Natural killer cell (primary cell): Measurements from ENCODE around the gene FAM107A. TPM values are rescaled to one million over a fixed set of nuclear protein-coding genes. Genes with fewer than 3 reads are reported as not detected.

Experiments used
- ATAC-seq, 3 donors: fragments of 150-1000 bp in 2 of 3; fragments of 200-7000 bp in 1 of 3; cut with Tn5 transposase; 1 replicate in 1 of 3; 2 replicates in 2 of 3; pipeline ENCODE4 v1.10.0; 2021; ENCODE audit warnings: mild to moderate bottlenecking in 2 of 3, moderate library complexity in 2 of 3
- DNase-seq, 2 donors: peaks; one replicate each; pipeline versions ENCODE4 v3.0.0 to v3.0.0-alpha.2; 2013 to 2021; ENCODE audit warnings: mixed read lengths in 1 of 2
- H3K27ac ChIP-seq: one replicate; pipeline ENCODE4 v1.5.1; 2013; ENCODE audit warnings: mild to moderate bottlenecking, low read length
- H3K27me3 ChIP-seq: one replicate; pipeline ENCODE4 v1.6.1; 2013; ENCODE audit warnings: low read length; ENCODE audit not compliant: control insufficient read depth, insufficient read depth
- H3K36me3 ChIP-seq: one replicate; pipeline ENCODE4 v1.6.1; 2013; ENCODE audit warnings: low read length; ENCODE audit not compliant: control insufficient read depth, insufficient read depth
- H3K4me1 ChIP-seq: one replicate; pipeline ENCODE4 v1.6.1; 2013; ENCODE audit warnings: low read length; ENCODE audit not compliant: control insufficient read depth, insufficient read depth
- H3K4me3 ChIP-seq: one replicate; pipeline ENCODE4 v1.5.1; 2013; ENCODE audit warnings: low read length
- H3K9me3 ChIP-seq: one replicate; pipeline ENCODE4 v1.6.1; 2013; ENCODE audit warnings: low read length; ENCODE audit not compliant: control insufficient read depth, insufficient read depth
- H3K27ac Mint-ChIP-seq, 2 donors: one replicate each; pipeline ENCODE4 v1.8.0; 2022; ENCODE audit warnings: mild to moderate bottlenecking in 2 of 2, mixed read lengths in 2 of 2, moderate library complexity in 1 of 2
- H3K27me3 Mint-ChIP-seq, 2 donors: one replicate each; pipeline ENCODE4 v1.8.0; 2022; ENCODE audit warnings: low read depth in 2 of 2, mixed read lengths in 2 of 2
- H3K36me3 Mint-ChIP-seq: one replicate; pipeline ENCODE4 v1.8.0; 2022; ENCODE audit warnings: mixed read lengths
- H3K4me1 Mint-ChIP-seq, 2 donors: one replicate each; pipeline ENCODE4 v1.8.0; 2022; ENCODE audit warnings: mixed read lengths in 2 of 2
- H3K4me3 Mint-ChIP-seq: one replicate; pipeline ENCODE4 v1.8.0; 2022; ENCODE audit warnings: mild to moderate bottlenecking, moderate library complexity, mixed read lengths
- H3K9me3 Mint-ChIP-seq, 2 donors: one replicate each; pipeline ENCODE4 v1.8.0; 2022; ENCODE audit warnings: mixed read lengths in 2 of 2
- CTCF ChIP-seq: fragments of 200-600 bp; IDR thresholded peaks from one replicate; pipeline ENCODE4 v1.8.0; 2022; ENCODE audit warnings: antibody characterized with exemption
- WGBS: methylation state at CpG from one replicate; pipeline ENCODE4 v1.1.7; 2013; ENCODE audit warnings: missing lambda C conversion rate; ENCODE audit not compliant: insufficient coverage; 5-methylcytosine and 5-hydroxymethylcytosine counted together
- intact Hi-C: fragments of 100-400 bp; cut with micrococcal nuclease; formaldehyde crosslinking; loops from one replicate; pipeline ENCODE4 v1.14.2; 2022
- total RNA-seq, 4 donors: library from RNA; stranded (reverse); fragments of 120-200 nt in 1 of 4; gene quantifications; one replicate each; pipeline versions ENCODE4 v1.2.3 to v1.2.4, GENCODE V29; 2013 to 2022

The FAM107A gene
- total RNA-seq, 3 donors from 2014 or later (not counting 1 experiment from before 2014, with no cell fraction given): not detected

GRCh38 chr3:58608648-58609047 lies 31.5 kb upstream of the FAM107A start:
- Histone ChIP-seq H3K36me3 (no peaks in the 10 kb centered on the region), H3K4me1 (no peaks in the 10 kb centered on the region), H3K27ac (no peak overlapping the region), H3K9me3 (no peaks in the 10 kb centered on the region), H3K4me3 (no peak overlapping the region), H3K27me3 (no peaks in the 10 kb centered on the region)
- no peaks in the 10 kb centered on the region for H3K9me3 Mint-ChIP-seq
- H3K4me3 Mint-ChIP-seq: no peak overlapping the region
- peaks cover 7% of the 10 kb centered on the region in 2 donors for H3K4me1 Mint-ChIP-seq
- peaks cover 0 to 14% of the 10 kb centered on the region in 2 donors for H3K27me3 Mint-ChIP-seq
- no peak for TF ChIP-seq CTCF
- DNase-seq: no peak
- H3K36me3 Mint-ChIP-seq: no peaks in the 10 kb centered on the region
- no peak overlapping the region for H3K27ac Mint-ChIP-seq
- no peak for ATAC-seq
- WGBS: 92% methylated on average over 5 of the region's 5 CpGs
- intact Hi-C loops: no loop called here

- intact Hi-C loops: no loop called here
- no peak for ATAC-seq
- no peak for TF ChIP-seq CTCF
- no peaks in the 10 kb centered on the region for H3K9me3 ChIP-seq
- no peak overlapping the region for H3K4me3 ChIP-seq
- H3K36me3 Mint-ChIP-seq: no peaks in the 10 kb centered on the region
- no peaks in the 10 kb centered on the region for H3K4me1 ChIP-seq
- H3K27me3 Mint-ChIP-seq: peaks cover 4 to 21% of the 10 kb centered on the region in 2 donors
- H3K4me3 Mint-ChIP-seq: no peak overlapping the region
- no peaks in the 10 kb centered on the region for H3K27me3 ChIP-seq
- no peaks in the 10 kb centered on the region for H3K9me3 Mint-ChIP-seq
- no peaks in the 10 kb centered on the region for H3K36me3 ChIP-seq
- no peak overlapping the region for H3K27ac Mint-ChIP-seq
- DNase-seq: no peak
- H3K27ac ChIP-seq: no peak overlapping the region
- 45% methylated on average over 4 of the region's 4 CpGs for WGBS
- H3K4me1 Mint-ChIP-seq: peaks cover 7% of the 10 kb centered on the region in 2 donors
Measured at GRCh38 chr3:58607816-58608215, 30.6 kb upstream of the FAM107A start.

GRCh38 chr3:58606693-58607092 lies 29.5 kb upstream of the FAM107A start:
- Histone ChIP-seq H3K27me3 (no peaks in the 10 kb centered on the region), H3K36me3 (no peaks in the 10 kb centered on the region), H3K4me3 (no peak overlapping the region), H3K27ac (no peak overlapping the region), H3K9me3 (no peaks in the 10 kb centered on the region), H3K4me1 (no peaks in the 10 kb centered on the region)
- H3K9me3 Mint-ChIP-seq: no peaks in the 10 kb centered on the region
- 92% methylated on average over 1 of the region's 1 CpG for WGBS
- no peak overlapping the region for H3K4me3 Mint-ChIP-seq
- H3K36me3 Mint-ChIP-seq: no peaks in the 10 kb centered on the region
- H3K4me1 Mint-ChIP-seq: peaks cover 7% of the 10 kb centered on the region in 2 donors
- no peak for ATAC-seq
- intact Hi-C loops: no loop called here
- no peak for TF ChIP-seq CTCF
- no peak for DNase-seq
- peaks cover 9 to 29% of the 10 kb centered on the region in 2 donors for H3K27me3 Mint-ChIP-seq
- no peak overlapping the region for H3K27ac Mint-ChIP-seq

- Mint-ChIP-seq H3K27me3 (peaks cover 12 to 37% of the 10 kb centered on the region in 2 donors), H3K4me3 (no peak overlapping the region), H3K36me3 (no peaks in the 10 kb centered on the region), H3K4me1 (peaks cover 7% of the 10 kb centered on the region in 2 donors), H3K27ac (no peak overlapping the region), H3K9me3 (no peaks in the 10 kb centered on the region)
- 83% methylated on average over 6 of the region's 6 CpGs for WGBS
- no peak for TF ChIP-seq CTCF
- Histone ChIP-seq H3K36me3 (no peaks in the 10 kb centered on the region), H3K9me3 (no peaks in the 10 kb centered on the region), H3K4me1 (no peaks in the 10 kb centered on the region), H3K27ac (no peak overlapping the region), H3K4me3 (no peak overlapping the region), H3K27me3 (no peaks in the 10 kb centered on the region)
- DNase-seq: no peak
- intact Hi-C loops: no loop called here
- ATAC-seq: no peak
Measured at GRCh38 chr3:58604031-58604430, 26.8 kb upstream of the FAM107A start.
